SJCRH30 (cell line): ENCODE measurements around the gene LUC7L3. TPM values are rescaled to one million over a fixed set of nuclear protein-coding genes. Genes with fewer than 3 reads are reported as not detected.
A peak's percentile ranks its signal among the peaks of the same experiment; 100 is the strongest.
"Not testable (repeated sequence)": the region's sequence is repeated elsewhere in the genome, so short reads cannot be mapped to it uniquely, and the experiment has no call there.

ENCODE experiments used
- DNase-seq, 2 experiments: peaks; one replicate each; pipeline ENCODE4 v3.0.0-alpha.2; 2015 to 2020
- H3K27ac ChIP-seq: fragments of 250-450 bp; sonication (Bioruptor Pico); 2 replicates; pipeline ENCODE4 v1.5.1; 2020; ENCODE audit warnings: mild to moderate bottlenecking, moderate library complexity
- H3K27me3 ChIP-seq: fragments of 250-450 bp; sonication (Bioruptor Pico); 2 replicates; pipeline ENCODE4 v1.5.1; 2020; ENCODE audit warnings: mild to moderate bottlenecking, moderate library complexity
- H3K36me3 ChIP-seq: fragments of 250-450 bp; sonication (Bioruptor Pico); 2 replicates; pipeline ENCODE4 v1.5.1; 2020; ENCODE audit warnings: mild to moderate bottlenecking, moderate library complexity
- H3K4me1 ChIP-seq: fragments of 250-450 bp; sonication (Bioruptor Pico); 2 replicates; pipeline ENCODE4 v1.5.1; 2020; ENCODE audit warnings: mild to moderate bottlenecking, moderate library complexity
- H3K4me3 ChIP-seq: fragments of 250-450 bp; sonication (Bioruptor Pico); 2 replicates; pipeline ENCODE4 v1.5.1; 2020; ENCODE audit warnings: mild to moderate bottlenecking, moderate library complexity
- H3K9me3 ChIP-seq: fragments of 250-450 bp; sonication (Bioruptor Pico); replicated peaks from 2 replicates; pipeline ENCODE4 v1.5.1; 2020; ENCODE audit warnings: mild to moderate bottlenecking, moderate library complexity
- total RNA-seq: library from RNA; depleted of rRNA; stranded (reverse); fragments of >200 nt; shearing (Covaris generic); gene quantifications from 2 replicates; pipeline ENCODE4 v1.2.3, GENCODE V29; 2014; rRNA removed

The LUC7L3 gene
- 54.9 and 84.7 TPM in 2 replicates for total RNA-seq

- peak; percentile 92 to 94 for DNase-seq
- Histone ChIP-seq H3K27ac (peak within 1 kb of the TSS; percentile 93), H3K36me3 (no peaks in the 10 kb centered on the region; the same call in 1 of the 2 replicates), H3K27me3 (no peaks in the 10 kb centered on the region), H3K4me3 (peak within 1 kb of the TSS; percentile 81), H3K9me3 (no peaks in the 10 kb centered on the region), H3K4me1 (no peaks in the 10 kb centered on the region)
Observed at GRCh38 chr17:50719144-50719923, at the start of gene LUC7L3. LUC7L3 (plus strand) TSS chr17:50719603; CDS start chr17:50719733, 130 bp downstream.

GRCh38 chr17:50672071-50672470 lies 47.3 kb upstream of the LUC7L3 start:
- Histone ChIP-seq H3K27me3 (no peaks in the 10 kb centered on the region), H3K4me1 (no peaks in the 10 kb centered on the region), H3K36me3 (no peaks in the 10 kb centered on the region), H3K4me3 (no peak overlapping the region), H3K27ac (no peak overlapping the region), H3K9me3 (no peaks in the 10 kb centered on the region)
- DNase-seq: no peak

- Histone ChIP-seq H3K27me3 (no peaks in the 10 kb centered on the region), H3K36me3 (no peaks in the 10 kb centered on the region), H3K9me3 (no peaks in the 10 kb centered on the region), H3K27ac (no peak overlapping the region), H3K4me1 (no peaks in the 10 kb centered on the region), H3K4me3 (no peak overlapping the region)
- no peak for DNase-seq
Observed at GRCh38 chr17:50672831-50673551, 46.4 kb upstream of the LUC7L3 start.

- DNase-seq: no peak
- Histone ChIP-seq H3K4me1 (no peaks in the 10 kb centered on the region), H3K27ac (no peak overlapping the region), H3K27me3 (no peaks in the 10 kb centered on the region), H3K36me3 (no peaks in the 10 kb centered on the region), H3K4me3 (no peak overlapping the region), H3K9me3 (no peaks in the 10 kb centered on the region)
Observed at GRCh38 chr17:50675190-50675589, 44.2 kb upstream of the LUC7L3 start.

GRCh38 chr17:50675627-50676026 lies 43.8 kb upstream of the LUC7L3 start:
- Histone ChIP-seq H3K27ac (no peak overlapping the region), H3K9me3 (no peaks in the 10 kb centered on the region), H3K4me3 (no peak overlapping the region), H3K36me3 (no peaks in the 10 kb centered on the region), H3K27me3 (no peaks in the 10 kb centered on the region), H3K4me1 (no peaks in the 10 kb centered on the region)
- DNase-seq: no peak

- H3K9me3 ChIP-seq: no peaks in the 10 kb centered on the region
- H3K27me3 ChIP-seq: no peaks in the 10 kb centered on the region
- H3K27ac ChIP-seq: no peak overlapping the region
- no peaks in the 10 kb centered on the region for H3K4me1 ChIP-seq
- no peak for DNase-seq
- H3K36me3 ChIP-seq: no peaks in the 10 kb centered on the region; the same call in 1 of the 2 replicates
- no peak overlapping the region for H3K4me3 ChIP-seq
Observed at GRCh38 chr17:50676065-50676975, 43.1 kb upstream of the LUC7L3 start.

- H3K4me1 ChIP-seq: no peaks in the 10 kb centered on the region
- no peak overlapping the region for H3K27ac ChIP-seq
- DNase-seq: no peak
- H3K36me3 ChIP-seq: no peaks in the 10 kb centered on the region; the same call in 1 of the 2 replicates
- H3K9me3 ChIP-seq: no peaks in the 10 kb centered on the region
- no peaks in the 10 kb centered on the region for H3K27me3 ChIP-seq
- H3K4me3 ChIP-seq: no peak overlapping the region
Observed at GRCh38 chr17:50677851-50678375, 41.5 kb upstream of the LUC7L3 start.

GRCh38 chr17:50679008-50679544 lies 40.3 kb upstream of the LUC7L3 start:
- H3K4me1 ChIP-seq: no peaks in the 10 kb centered on the region

GRCh38 chr17:50680126-50680525 lies 39.3 kb upstream of the LUC7L3 start:
- Histone ChIP-seq H3K27ac (no peak overlapping the region), H3K4me3 (no peak overlapping the region), H3K9me3 (no peaks in the 10 kb centered on the region), H3K27me3 (no peaks in the 10 kb centered on the region), H3K4me1 (peaks cover 6% of the 10 kb centered on the region), H3K36me3 (no peaks in the 10 kb centered on the region; the same call in 1 of the 2 replicates)
- no peak for DNase-seq

More at GRCh38 chr17:50679008-50679544, 40.3 kb upstream of the LUC7L3 start:
- Histone ChIP-seq H3K9me3 (no peaks in the 10 kb centered on the region), H3K36me3 (no peaks in the 10 kb centered on the region; the same call in 1 of the 2 replicates), H3K4me3 (no peak overlapping the region), H3K27ac (no peak overlapping the region), H3K27me3 (no peaks in the 10 kb centered on the region)
- DNase-seq: no peak

- DNase-seq, H3K9me3 ChIP-seq, H3K4me3 ChIP-seq, H3K27ac ChIP-seq, H3K4me1 ChIP-seq, H3K36me3 ChIP-seq, H3K27me3 ChIP-seq: not testable (repeated sequence)
Observed at GRCh38 chr17:50680543-50681262, 38.7 kb upstream of the LUC7L3 start.

GRCh38 chr17:50681263-50682200 lies 37.9 kb upstream of the LUC7L3 start:
- Histone ChIP-seq H3K9me3 (no peaks in the 10 kb centered on the region), H3K27ac (no peak overlapping the region), H3K4me3 (no peak overlapping the region), H3K36me3 (no peaks in the 10 kb centered on the region; the same call in 1 of the 2 replicates), H3K4me1 (peaks cover 11% of the 10 kb centered on the region), H3K27me3 (no peaks in the 10 kb centered on the region)
- DNase-seq: peak; percentile 61 to 80

- no peaks in the 10 kb centered on the region; the same call in 1 of the 2 replicates for H3K36me3 ChIP-seq
- H3K9me3 ChIP-seq: no peaks in the 10 kb centered on the region
- no peaks in the 10 kb centered on the region for H3K27me3 ChIP-seq
- no peak overlapping the region for H3K27ac ChIP-seq
- no peak overlapping the region for H3K4me3 ChIP-seq
- DNase-seq: no peak
- H3K4me1 ChIP-seq: peaks cover 16% of the 10 kb centered on the region
Observed at GRCh38 chr17:50682441-50682840, 37.0 kb upstream of the LUC7L3 start.

- no peaks in the 10 kb centered on the region for H3K9me3 ChIP-seq
- peaks cover 18% of the 10 kb centered on the region for H3K4me1 ChIP-seq
- no peak for DNase-seq
- H3K27ac ChIP-seq: no peak overlapping the region
- no peaks in the 10 kb centered on the region; the same call in 1 of the 2 replicates for H3K36me3 ChIP-seq
- no peak overlapping the region for H3K4me3 ChIP-seq
- H3K27me3 ChIP-seq: no peaks in the 10 kb centered on the region
Observed at GRCh38 chr17:50682938-50683337, 36.5 kb upstream of the LUC7L3 start.
